ENCODE measurements around the gene GPRC5A. TPM values are rescaled to one million over a fixed set of nuclear protein-coding genes. Genes with fewer than 3 reads are reported as not detected.

Gene GPRC5A
- total and polyA plus RNA-seq, 10 of the 15 experiments (the other 5 are each of a cell fraction or from before 2014, with no cell fraction given) = 0.10 to 2.8 (median 1.1) TPM

DNA sequence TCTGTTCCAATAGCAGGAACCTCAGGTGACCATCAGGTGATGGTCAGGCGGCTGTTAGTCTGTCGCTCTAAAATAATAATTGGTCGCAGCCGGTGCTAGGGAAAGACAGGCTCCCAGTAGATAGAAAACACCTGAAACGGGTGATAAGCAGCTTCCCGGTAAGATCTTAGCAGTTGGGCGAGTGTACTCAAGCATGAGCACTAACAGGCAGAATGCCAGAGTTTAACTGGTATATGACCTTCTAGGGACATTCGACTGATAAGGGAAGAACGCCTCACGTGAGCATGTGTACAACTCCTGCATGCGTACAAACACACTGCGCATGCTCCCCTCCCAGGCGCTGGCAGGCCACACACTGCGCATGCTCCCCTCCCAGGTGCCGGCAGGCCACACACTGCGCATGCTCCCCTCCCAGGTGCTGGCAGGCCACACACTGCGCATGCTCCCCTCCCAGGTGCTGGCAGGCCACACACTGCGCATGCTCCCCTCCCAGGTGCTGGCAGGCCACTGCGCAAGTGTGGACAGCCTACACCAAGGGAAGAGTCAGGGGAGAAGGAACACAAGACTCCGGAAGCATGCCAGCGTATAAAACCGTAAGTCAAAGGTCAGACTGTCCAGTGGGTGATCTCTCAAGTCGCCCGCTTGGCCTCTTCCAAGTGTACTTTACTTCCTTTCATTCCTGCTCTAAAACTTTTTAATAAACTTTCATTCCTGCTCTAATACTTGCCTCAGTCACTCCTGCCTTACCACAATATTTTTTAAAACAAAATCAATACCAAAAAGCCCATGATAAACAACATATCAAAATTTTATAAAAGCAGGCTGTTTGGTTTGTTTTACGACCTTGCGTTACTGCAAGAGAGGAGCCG, 36.1 kb downstream of the GPRC5A start:
- WGBS (ENCODE audit: insufficient coverage, insufficient replicate concordance, low lambda C conversion rate, missing lambda C conversion rate) = 48% methylated on average over 26 of the region's 27 CpGs
- ATAC-seq = no peak
- no peak overlapping the region for H3K9ac ChIP-seq (ENCODE audit: control insufficient read depth, insufficient read depth, low read length)
- H3K27me3 ChIP-seq (replicated peaks in 1 of 2; ENCODE audit: control insufficient read depth in 2 of 2, insufficient read depth in 2 of 2, low read length in 1 of 2) = peaks cover 0 to 1% of the 10 kb centered on the region in 2 experiments; a peak in 2 of 4 replicates
- no peaks in the 10 kb centered on the region for H3K9me3 ChIP-seq (replicated peaks; ENCODE audit: control insufficient read depth, insufficient read depth, low read length)
- ChIA-PET SMC1A (ENCODE audit: uncharacterized antibody, unreplicated experiment) (no interaction called here), RAD21 (ENCODE audit: unreplicated experiment) (no interaction called here), CTCF (interaction anchor here (1.1 kb wide), 1 partner anchor 285 kb away, joined by 3 read pairs; no protein-coding TSS in a partner anchor), POLR2A (no interaction called here)
- no peak for TF ChIP-seq TCF12 (IDR thresholded peaks at IDR 0.05; ENCODE audit: low read depth, low read length)
- no peak for TF ChIP-seq IKZF2 (IDR thresholded peaks at IDR 0.05)
- TF ChIP-seq IRF3 (IDR thresholded peaks at IDR 0.05) = no peak
- no peak for TF ChIP-seq ZBED1 (IDR thresholded peaks at IDR 0.05; ENCODE audit: borderline replicate concordance)
- TF ChIP-seq RBBP5 (conservative IDR thresholded peaks at IDR 0.05) = no peak
- TF ChIP-seq NFYB (IDR thresholded peaks at IDR 0.05; ENCODE audit: insufficient read depth, low read depth, low read length) = no peak
- no peak for TF ChIP-seq MEF2A (IDR thresholded peaks at IDR 0.05; ENCODE audit: insufficient read depth, low read depth, low read length)
- no peak for TF ChIP-seq NFXL1 (IDR thresholded peaks at IDR 0.05; ENCODE audit: borderline replicate concordance)
- no peak for TF ChIP-seq ZNF687 (IDR thresholded peaks at IDR 0.05)
- no peak for TF ChIP-seq EZH2 (IDR thresholded peaks at IDR 0.05; ENCODE audit: borderline replicate concordance, control insufficient read depth, low read depth, low read length)
- no peak for TF ChIP-seq ZNF217 (IDR thresholded peaks at IDR 0.05)
- no TSS peak for BruUV-seq (replicated peaks)
- in situ Hi-C loops (cut with MboI) = no loop called here
- H4K20me1 ChIP-seq (ENCODE audit: control insufficient read depth, insufficient read depth) = no peaks in the 10 kb centered on the region
- no peak overlapping the region for H3K4me3 ChIP-seq
- H3K4me2 ChIP-seq (ENCODE audit: control insufficient read depth, insufficient read depth) = no peak overlapping the region
- H3K79me2 ChIP-seq (ENCODE audit: control insufficient read depth, insufficient read depth, low read length) = no peaks in the 10 kb centered on the region
- H3K27ac ChIP-seq (ENCODE audit: control insufficient read depth, insufficient read depth) = no peak overlapping the region
- no peak for FAIRE-seq
- intact Hi-C loops (cut with micrococcal nuclease; ENCODE audit: unreplicated experiment) = no loop called here
- peak; percentile 28 for DNase-seq (ENCODE audit: low read depth, low spot score)
- H3K4me1 ChIP-seq (ENCODE audit: control insufficient read depth, insufficient read depth, low read length) = no peaks in the 10 kb centered on the region
- no peak overlapping the region for H2AFZ ChIP-seq (ENCODE audit: control insufficient read depth, low read depth, low read length)
- H3K36me3 ChIP-seq (ENCODE audit: control insufficient read depth in 2 of 2, insufficient read depth in 2 of 2, low read length in 1 of 2) = no peaks in the 10 kb centered on the region

Measured in GM12878 (cell line).